Measurements from ENCODE around the gene FOXN3. TPM values are rescaled to one million over a fixed set of nuclear protein-coding genes. Genes with fewer than 3 reads are reported as not detected.

Gene FOXN3
- total and polyA plus RNA-seq, 2 experiments from 2014 or later = 98.9 to 167 TPM

DNA sequence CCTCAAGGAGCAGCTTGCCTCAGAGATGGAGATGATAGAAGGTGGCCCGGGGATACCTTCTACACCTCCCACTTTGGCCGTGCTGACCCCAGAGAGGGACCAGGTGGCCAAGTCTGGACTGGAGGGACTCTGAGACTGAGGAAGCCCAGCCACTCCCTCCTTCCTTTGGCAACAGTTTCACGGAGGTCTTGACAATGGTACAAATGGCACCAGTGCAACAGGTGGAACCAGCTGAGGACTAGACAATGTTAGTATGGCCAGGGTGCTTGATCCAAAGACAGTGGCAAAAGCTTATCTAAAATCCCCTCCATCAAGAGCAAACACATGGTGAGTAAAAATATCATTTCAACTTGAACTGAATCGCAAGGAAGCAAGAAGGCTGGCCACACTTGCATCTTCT, 117.4 kb downstream of the FOXN3 start:
- Histone ChIP-seq H3K36me3 (ENCODE audit: insufficient read depth) (no peaks in the 10 kb centered on the region), H3K9me2 (ENCODE audit: insufficient read depth) (no peaks in the 10 kb centered on the region), H2AFZ (no peak overlapping the region), H3K4me2 (no peak overlapping the region), H3F3A (replicated peaks; ENCODE audit: low read depth) (peaks cover 8% of the 10 kb centered on the region), H3K27me3 (ENCODE audit: insufficient read depth) (no peaks in the 10 kb centered on the region), H3K4me3 (no peak overlapping the region), H4K20me1 (replicated peaks; ENCODE audit: insufficient read depth) (no peaks in the 10 kb centered on the region), H3K79me2 (replicated peaks; ENCODE audit: insufficient read depth) (peaks cover 75% of the 10 kb centered on the region), H3K27ac (ENCODE audit: low read depth) (peak overlapping the region; percentile 61; the same call in 1 of the 2 replicates), H3K4me1 (ENCODE audit: insufficient read depth) (peaks cover 49% of the 10 kb centered on the region)
- Mint-ChIP-seq H3K4me1 (peaks cover 65% of the 10 kb centered on the region), H3K4me3 (no peak overlapping the region), H3K9me3 (peaks cover 2% of the 10 kb centered on the region; the same call in 1 of the 3 replicates), H3K27ac (peak overlapping the region; percentile 81; the same call in 1 of the 2 replicates), H3K27me3 (ENCODE audit: insufficient read depth, low read depth, poor library complexity) (peaks cover 25% of the 10 kb centered on the region), H3K36me3 (ENCODE audit: low read depth) (peaks cover 66% of the 10 kb centered on the region)
- TF ChIP-seq ZNF331 (CRISPR knock-in tag; IDR thresholded peaks at IDR 0.05; ENCODE audit: low read depth) = no peak
- TF ChIP-seq, protein P1, sequence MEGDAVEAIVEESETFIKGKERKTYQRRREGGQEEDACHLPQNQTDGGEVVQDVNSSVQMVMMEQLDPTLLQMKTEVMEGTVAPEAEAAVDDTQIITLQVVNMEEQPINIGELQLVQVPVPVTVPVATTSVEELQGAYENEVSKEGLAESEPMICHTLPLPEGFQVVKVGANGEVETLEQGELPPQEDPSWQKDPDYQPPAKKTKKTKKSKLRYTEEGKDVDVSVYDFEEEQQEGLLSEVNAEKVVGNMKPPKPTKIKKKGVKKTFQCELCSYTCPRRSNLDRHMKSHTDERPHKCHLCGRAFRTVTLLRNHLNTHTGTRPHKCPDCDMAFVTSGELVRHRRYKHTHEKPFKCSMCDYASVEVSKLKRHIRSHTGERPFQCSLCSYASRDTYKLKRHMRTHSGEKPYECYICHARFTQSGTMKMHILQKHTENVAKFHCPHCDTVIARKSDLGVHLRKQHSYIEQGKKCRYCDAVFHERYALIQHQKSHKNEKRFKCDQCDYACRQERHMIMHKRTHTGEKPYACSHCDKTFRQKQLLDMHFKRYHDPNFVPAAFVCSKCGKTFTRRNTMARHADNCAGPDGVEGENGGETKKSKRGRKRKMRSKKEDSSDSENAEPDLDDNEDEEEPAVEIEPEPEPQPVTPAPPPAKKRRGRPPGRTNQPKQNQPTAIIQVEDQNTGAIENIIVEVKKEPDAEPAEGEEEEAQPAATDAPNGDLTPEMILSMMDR (conservative IDR thresholded peaks at IDR 0.05; ENCODE audit: low read depth in 2 of 2) = no peak
- no peak for TF ChIP-seq NANOG (IDR thresholded peaks at IDR 0.05; ENCODE audit: borderline replicate concordance)
- no peak for TF ChIP-seq EZH2phosphoT487 (IDR thresholded peaks at IDR 0.05; ENCODE audit: unreplicated experiment)
- no peak for TF ChIP-seq EZH2 (IDR thresholded peaks at IDR 0.05; ENCODE audit: low read depth, unreplicated experiment)
- no peak for TF ChIP-seq JUNB (IDR thresholded peaks at IDR 0.05; ENCODE audit: unreplicated experiment)
- TF ChIP-seq CREB1 (CRISPR knock-in tag; IDR thresholded peaks at IDR 0.05; ENCODE audit: low read depth) = no peak
- TF ChIP-seq, protein P2, sequence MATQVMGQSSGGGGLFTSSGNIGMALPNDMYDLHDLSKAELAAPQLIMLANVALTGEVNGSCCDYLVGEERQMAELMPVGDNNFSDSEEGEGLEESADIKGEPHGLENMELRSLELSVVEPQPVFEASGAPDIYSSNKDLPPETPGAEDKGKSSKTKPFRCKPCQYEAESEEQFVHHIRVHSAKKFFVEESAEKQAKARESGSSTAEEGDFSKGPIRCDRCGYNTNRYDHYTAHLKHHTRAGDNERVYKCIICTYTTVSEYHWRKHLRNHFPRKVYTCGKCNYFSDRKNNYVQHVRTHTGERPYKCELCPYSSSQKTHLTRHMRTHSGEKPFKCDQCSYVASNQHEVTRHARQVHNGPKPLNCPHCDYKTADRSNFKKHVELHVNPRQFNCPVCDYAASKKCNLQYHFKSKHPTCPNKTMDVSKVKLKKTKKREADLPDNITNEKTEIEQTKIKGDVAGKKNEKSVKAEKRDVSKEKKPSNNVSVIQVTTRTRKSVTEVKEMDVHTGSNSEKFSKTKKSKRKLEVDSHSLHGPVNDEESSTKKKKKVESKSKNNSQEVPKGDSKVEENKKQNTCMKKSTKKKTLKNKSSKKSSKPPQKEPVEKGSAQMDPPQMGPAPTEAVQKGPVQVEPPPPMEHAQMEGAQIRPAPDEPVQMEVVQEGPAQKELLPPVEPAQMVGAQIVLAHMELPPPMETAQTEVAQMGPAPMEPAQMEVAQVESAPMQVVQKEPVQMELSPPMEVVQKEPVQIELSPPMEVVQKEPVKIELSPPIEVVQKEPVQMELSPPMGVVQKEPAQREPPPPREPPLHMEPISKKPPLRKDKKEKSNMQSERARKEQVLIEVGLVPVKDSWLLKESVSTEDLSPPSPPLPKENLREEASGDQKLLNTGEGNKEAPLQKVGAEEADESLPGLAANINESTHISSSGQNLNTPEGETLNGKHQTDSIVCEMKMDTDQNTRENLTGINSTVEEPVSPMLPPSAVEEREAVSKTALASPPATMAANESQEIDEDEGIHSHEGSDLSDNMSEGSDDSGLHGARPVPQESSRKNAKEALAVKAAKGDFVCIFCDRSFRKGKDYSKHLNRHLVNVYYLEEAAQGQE (IDR thresholded peaks at IDR 0.05; ENCODE audit: unreplicated experiment) = no peak
- no peak for TF ChIP-seq POLR2AphosphoS5 (IDR thresholded peaks at IDR 0.05; ENCODE audit: low read depth)
- TF ChIP-seq, protein P3, sequence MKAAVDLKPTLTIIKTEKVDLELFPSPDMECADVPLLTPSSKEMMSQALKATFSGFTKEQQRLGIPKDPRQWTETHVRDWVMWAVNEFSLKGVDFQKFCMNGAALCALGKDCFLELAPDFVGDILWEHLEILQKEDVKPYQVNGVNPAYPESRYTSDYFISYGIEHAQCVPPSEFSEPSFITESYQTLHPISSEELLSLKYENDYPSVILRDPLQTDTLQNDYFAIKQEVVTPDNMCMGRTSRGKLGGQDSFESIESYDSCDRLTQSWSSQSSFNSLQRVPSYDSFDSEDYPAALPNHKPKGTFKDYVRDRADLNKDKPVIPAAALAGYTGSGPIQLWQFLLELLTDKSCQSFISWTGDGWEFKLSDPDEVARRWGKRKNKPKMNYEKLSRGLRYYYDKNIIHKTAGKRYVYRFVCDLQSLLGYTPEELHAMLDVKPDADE (IDR thresholded peaks at IDR 0.05) = no peak
- TF ChIP-seq STAT1 (IDR thresholded peaks at IDR 0.05; ENCODE audit: unreplicated experiment) = no peak
- no peak for TF ChIP-seq ZNF114 (CRISPR knock-in tag; IDR thresholded peaks at IDR 0.05)
- TF ChIP-seq, protein P4, sequence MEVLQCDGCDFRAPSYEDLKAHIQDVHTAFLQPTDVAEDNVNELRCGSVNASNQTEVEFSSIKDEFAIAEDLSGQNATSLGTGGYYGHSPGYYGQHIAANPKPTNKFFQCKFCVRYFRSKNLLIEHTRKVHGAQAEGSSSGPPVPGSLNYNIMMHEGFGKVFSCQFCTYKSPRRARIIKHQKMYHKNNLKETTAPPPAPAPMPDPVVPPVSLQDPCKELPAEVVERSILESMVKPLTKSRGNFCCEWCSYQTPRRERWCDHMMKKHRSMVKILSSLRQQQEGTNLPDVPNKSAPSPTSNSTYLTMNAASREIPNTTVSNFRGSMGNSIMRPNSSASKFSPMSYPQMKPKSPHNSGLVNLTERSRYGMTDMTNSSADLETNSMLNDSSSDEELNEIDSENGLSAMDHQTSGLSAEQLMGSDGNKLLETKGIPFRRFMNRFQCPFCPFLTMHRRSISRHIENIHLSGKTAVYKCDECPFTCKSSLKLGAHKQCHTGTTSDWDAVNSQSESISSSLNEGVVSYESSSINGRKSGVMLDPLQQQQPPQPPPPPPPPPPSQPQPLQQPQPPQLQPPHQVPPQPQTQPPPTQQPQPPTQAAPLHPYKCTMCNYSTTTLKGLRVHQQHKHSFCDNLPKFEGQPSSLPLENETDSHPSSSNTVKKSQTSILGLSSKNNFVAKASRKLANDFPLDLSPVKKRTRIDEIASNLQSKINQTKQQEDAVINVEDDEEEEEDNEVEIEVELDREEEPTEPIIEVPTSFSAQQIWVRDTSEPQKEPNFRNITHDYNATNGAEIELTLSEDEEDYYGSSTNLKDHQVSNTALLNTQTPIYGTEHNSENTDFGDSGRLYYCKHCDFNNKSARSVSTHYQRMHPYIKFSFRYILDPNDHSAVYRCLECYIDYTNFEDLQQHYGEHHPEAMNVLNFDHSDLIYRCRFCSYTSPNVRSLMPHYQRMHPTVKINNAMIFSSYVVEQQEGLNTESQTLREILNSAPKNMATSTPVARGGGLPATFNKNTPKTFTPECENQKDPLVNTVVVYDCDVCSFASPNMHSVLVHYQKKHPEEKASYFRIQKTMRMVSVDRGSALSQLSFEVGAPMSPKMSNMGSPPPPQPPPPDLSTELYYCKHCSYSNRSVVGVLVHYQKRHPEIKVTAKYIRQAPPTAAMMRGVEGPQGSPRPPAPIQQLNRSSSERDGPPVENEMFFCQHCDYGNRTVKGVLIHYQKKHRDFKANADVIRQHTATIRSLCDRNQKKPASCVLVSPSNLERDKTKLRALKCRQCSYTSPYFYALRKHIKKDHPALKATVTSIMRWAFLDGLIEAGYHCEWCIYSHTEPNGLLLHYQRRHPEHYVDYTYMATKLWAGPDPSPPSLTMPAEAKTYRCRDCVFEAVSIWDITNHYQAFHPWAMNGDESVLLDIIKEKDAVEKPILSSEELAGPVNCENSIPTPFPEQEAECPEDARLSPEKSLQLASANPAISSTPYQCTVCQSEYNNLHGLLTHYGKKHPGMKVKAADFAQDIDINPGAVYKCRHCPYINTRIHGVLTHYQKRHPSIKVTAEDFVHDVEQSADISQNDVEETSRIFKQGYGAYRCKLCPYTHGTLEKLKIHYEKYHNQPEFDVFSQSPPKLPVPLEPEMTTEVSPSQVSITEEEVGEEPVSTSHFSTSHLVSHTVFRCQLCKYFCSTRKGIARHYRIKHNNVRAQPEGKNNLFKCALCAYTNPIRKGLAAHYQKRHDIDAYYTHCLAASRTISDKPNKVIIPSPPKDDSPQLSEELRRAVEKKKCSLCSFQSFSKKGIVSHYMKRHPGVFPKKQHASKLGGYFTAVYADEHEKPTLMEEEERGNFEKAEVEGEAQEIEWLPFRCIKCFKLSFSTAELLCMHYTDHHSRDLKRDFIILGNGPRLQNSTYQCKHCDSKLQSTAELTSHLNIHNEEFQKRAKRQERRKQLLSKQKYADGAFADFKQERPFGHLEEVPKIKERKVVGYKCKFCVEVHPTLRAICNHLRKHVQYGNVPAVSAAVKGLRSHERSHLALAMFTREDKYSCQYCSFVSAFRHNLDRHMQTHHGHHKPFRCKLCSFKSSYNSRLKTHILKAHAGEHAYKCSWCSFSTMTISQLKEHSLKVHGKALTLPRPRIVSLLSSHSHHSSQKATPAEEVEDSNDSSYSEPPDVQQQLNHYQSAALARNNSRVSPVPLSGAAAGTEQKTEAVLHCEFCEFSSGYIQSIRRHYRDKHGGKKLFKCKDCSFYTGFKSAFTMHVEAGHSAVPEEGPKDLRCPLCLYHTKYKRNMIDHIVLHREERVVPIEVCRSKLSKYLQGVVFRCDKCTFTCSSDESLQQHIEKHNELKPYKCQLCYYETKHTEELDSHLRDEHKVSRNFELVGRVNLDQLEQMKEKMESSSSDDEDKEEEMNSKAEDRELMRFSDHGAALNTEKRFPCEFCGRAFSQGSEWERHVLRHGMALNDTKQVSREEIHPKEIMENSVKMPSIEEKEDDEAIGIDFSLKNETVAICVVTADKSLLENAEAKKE (CRISPR knock-in tag; IDR thresholded peaks at IDR 0.05) = no peak
- ATAC-seq (no peak), DNase-seq (ENCODE audit: low spot score) (no peak)

Data from GM23338 (cell line).